ENCODE measurements around the gene ADK. TPM values are rescaled to one million over a fixed set of nuclear protein-coding genes. Genes with fewer than 3 reads are reported as not detected.

ADK gene
- total RNA-seq, 3 donors from 2014 or later (not counting 1 experiment from before 2014, with no cell fraction given): 13.4 to 16.1 (median 14.1) TPM

DNA sequence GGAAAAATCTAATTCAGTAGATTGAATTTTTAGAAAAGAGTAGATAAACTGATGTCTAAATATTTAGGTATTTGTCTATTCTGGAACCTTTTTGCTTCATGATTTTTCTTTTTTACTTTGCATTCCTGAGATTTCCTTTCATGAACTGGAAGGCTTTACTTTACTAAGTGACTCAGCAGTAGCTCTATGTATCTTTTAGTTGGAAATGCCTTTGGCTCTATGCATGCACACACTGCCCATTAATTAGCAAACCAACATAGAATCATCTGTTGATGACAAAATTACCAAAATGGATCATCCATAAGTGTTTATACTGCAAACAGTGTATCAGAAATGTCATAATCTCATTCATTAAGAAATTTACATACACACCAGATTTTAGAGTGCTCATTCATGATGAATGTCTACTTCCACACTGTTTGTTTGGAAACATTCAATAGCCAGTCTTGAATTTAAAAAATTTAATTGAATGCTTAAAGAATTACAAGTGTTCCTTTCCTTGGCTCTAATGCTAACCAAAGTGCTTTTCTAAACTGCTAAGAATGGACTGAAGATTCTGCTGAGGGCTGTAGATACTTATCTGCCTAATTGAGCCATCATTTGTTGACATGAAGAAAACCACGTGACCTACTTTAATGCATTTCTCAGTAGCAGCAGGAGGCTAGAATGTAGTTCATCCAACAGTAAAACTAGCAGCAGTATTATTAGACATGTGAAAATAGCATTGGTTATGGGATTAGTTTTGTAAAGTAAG, 282.0 kb downstream of the ADK start:
- DNase-seq (no peak), ATAC-seq (no peak)
- Mint-ChIP-seq H3K4me3 (no peak overlapping the region), H3K9me3 (no peaks in the 10 kb centered on the region), H3K4me1 (no peaks in the 10 kb centered on the region), H3K27ac (no peak overlapping the region), H3K36me3 (no peaks in the 10 kb centered on the region), H3K27me3 (ENCODE audit: low read depth in 2 of 2) (no peaks in the 10 kb centered on the region)
- no peak overlapping the region for H3K4me3 ChIP-seq (ENCODE audit: low read length)
- H3K4me1 ChIP-seq (ENCODE audit: control insufficient read depth, insufficient read depth, low read length): no peaks in the 10 kb centered on the region
- no peak overlapping the region for H3K27ac ChIP-seq (ENCODE audit: low read length)
- TF ChIP-seq, protein P1, sequence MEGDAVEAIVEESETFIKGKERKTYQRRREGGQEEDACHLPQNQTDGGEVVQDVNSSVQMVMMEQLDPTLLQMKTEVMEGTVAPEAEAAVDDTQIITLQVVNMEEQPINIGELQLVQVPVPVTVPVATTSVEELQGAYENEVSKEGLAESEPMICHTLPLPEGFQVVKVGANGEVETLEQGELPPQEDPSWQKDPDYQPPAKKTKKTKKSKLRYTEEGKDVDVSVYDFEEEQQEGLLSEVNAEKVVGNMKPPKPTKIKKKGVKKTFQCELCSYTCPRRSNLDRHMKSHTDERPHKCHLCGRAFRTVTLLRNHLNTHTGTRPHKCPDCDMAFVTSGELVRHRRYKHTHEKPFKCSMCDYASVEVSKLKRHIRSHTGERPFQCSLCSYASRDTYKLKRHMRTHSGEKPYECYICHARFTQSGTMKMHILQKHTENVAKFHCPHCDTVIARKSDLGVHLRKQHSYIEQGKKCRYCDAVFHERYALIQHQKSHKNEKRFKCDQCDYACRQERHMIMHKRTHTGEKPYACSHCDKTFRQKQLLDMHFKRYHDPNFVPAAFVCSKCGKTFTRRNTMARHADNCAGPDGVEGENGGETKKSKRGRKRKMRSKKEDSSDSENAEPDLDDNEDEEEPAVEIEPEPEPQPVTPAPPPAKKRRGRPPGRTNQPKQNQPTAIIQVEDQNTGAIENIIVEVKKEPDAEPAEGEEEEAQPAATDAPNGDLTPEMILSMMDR (IDR thresholded peaks at IDR 0.05): no peak
- intact Hi-C loops (cut with micrococcal nuclease): no loop called here
- H3K27me3 ChIP-seq (ENCODE audit: control insufficient read depth, insufficient read depth, low read length): no peaks in the 10 kb centered on the region
- H3K9me3 ChIP-seq (ENCODE audit: control insufficient read depth, insufficient read depth, low read length): no peaks in the 10 kb centered on the region
- no peaks in the 10 kb centered on the region for H3K36me3 ChIP-seq (ENCODE audit: control insufficient read depth, insufficient read depth, low read length)
- WGBS (ENCODE audit: insufficient coverage): 56% methylated on average over 1 of the region's 1 CpG

DNA sequence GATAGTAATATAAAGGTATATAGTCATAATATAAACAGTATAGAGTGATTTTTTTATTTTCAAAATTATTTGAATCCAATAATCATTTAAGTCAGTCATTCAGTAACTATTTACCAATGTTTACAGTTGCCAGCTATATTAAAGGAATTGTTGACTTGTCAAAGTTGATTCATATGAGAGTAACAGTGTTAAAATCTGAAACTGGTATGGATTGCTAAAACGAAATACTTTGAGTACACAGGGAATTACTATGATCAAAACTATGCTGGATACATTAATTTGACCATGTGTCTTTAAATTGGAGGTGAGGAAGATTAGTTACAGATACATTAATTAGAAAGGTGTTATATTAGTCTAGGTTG, 282.6 kb downstream of the ADK start:
- Mint-ChIP-seq H3K27ac (no peak overlapping the region), H3K9me3 (no peaks in the 10 kb centered on the region), H3K4me3 (no peak overlapping the region), H3K4me1 (no peaks in the 10 kb centered on the region), H3K36me3 (no peaks in the 10 kb centered on the region), H3K27me3 (ENCODE audit: low read depth in 2 of 2) (no peaks in the 10 kb centered on the region)
- Histone ChIP-seq H3K27me3 (ENCODE audit: control insufficient read depth, insufficient read depth, low read length) (no peaks in the 10 kb centered on the region), H3K9me3 (ENCODE audit: control insufficient read depth, insufficient read depth, low read length) (no peaks in the 10 kb centered on the region), H3K4me1 (ENCODE audit: control insufficient read depth, insufficient read depth, low read length) (no peaks in the 10 kb centered on the region), H3K36me3 (ENCODE audit: control insufficient read depth, insufficient read depth, low read length) (no peaks in the 10 kb centered on the region), H3K4me3 (ENCODE audit: low read length) (no peak overlapping the region), H3K27ac (ENCODE audit: low read length) (no peak overlapping the region)
- 90% methylated on average over 1 of the region's 1 CpG for WGBS (ENCODE audit: insufficient coverage)
- DNase-seq: no peak
- ATAC-seq: no peak
- intact Hi-C loops (cut with micrococcal nuclease): no loop called here
- TF ChIP-seq, protein P1 (IDR thresholded peaks at IDR 0.05): no peak

DNA sequence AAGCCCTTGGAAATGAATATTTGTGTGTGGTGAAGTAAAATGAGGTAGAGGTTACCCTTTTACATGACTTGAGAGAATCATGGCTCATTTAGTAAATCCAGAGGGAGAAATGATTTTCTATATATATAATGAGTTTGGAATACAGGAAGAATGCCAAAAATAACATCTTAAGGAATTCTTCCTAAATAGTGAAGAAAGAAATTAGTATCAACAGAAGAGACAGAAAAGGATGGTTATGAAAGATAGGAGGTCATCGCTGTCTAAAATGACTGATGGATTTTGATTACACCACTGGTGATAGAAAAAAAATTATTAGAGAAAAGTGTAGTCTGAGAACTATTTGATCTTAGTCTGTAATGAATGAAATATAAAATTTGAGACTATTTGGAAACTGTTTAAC, 283.0 kb downstream of the ADK start:
- WGBS (ENCODE audit: insufficient coverage): 100% methylated on average over 1 of the region's 1 CpG
- Histone ChIP-seq H3K4me3 (ENCODE audit: low read length) (no peak overlapping the region), H3K27ac (ENCODE audit: low read length) (no peak overlapping the region), H3K27me3 (ENCODE audit: control insufficient read depth, insufficient read depth, low read length) (no peaks in the 10 kb centered on the region), H3K9me3 (ENCODE audit: control insufficient read depth, insufficient read depth, low read length) (no peaks in the 10 kb centered on the region), H3K36me3 (ENCODE audit: control insufficient read depth, insufficient read depth, low read length) (no peaks in the 10 kb centered on the region), H3K4me1 (ENCODE audit: control insufficient read depth, insufficient read depth, low read length) (no peaks in the 10 kb centered on the region)
- intact Hi-C loops (cut with micrococcal nuclease): no loop called here
- Mint-ChIP-seq H3K4me1 (no peaks in the 10 kb centered on the region), H3K4me3 (no peak overlapping the region), H3K36me3 (no peaks in the 10 kb centered on the region), H3K27me3 (ENCODE audit: low read depth in 2 of 2) (no peaks in the 10 kb centered on the region), H3K27ac (no peak overlapping the region), H3K9me3 (no peaks in the 10 kb centered on the region)
- TF ChIP-seq, protein P1 (IDR thresholded peaks at IDR 0.05): no peak
- DNase-seq: no peak
- ATAC-seq: no peak

DNA sequence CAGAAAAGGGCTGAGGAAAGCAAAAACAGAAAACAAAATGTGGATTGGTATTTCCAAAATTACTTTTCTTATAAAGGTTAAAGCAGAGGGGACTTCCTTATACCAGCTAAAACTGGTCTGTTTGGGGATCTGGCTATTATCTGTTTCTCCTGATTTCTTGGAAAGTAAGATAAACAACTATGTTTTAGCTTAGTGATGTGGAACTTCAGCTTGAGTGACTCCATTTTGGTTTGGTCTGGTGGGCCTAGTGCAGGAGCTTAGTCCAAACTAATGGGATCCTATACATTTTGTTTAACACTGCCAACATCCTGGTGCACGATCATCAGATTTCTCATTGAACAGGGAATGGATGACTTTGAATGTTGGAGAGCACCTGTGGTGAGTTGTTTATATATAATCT, 283.5 kb downstream of the ADK start:
- no CpG with 5 or more reads among the region's 1 CpG for WGBS (ENCODE audit: insufficient coverage)
- TF ChIP-seq, protein P1 (IDR thresholded peaks at IDR 0.05): no peak
- Mint-ChIP-seq H3K9me3 (no peaks in the 10 kb centered on the region), H3K27me3 (ENCODE audit: low read depth in 2 of 2) (no peaks in the 10 kb centered on the region), H3K4me3 (no peak overlapping the region), H3K4me1 (no peaks in the 10 kb centered on the region), H3K27ac (no peak overlapping the region), H3K36me3 (no peaks in the 10 kb centered on the region)
- DNase-seq: no peak
- Histone ChIP-seq H3K36me3 (ENCODE audit: control insufficient read depth, insufficient read depth, low read length) (no peaks in the 10 kb centered on the region), H3K4me1 (ENCODE audit: control insufficient read depth, insufficient read depth, low read length) (no peaks in the 10 kb centered on the region), H3K27ac (ENCODE audit: low read length) (no peak overlapping the region), H3K27me3 (ENCODE audit: control insufficient read depth, insufficient read depth, low read length) (no peaks in the 10 kb centered on the region), H3K4me3 (ENCODE audit: low read length) (no peak overlapping the region), H3K9me3 (ENCODE audit: control insufficient read depth, insufficient read depth, low read length) (no peaks in the 10 kb centered on the region)
- ATAC-seq: no peak
- intact Hi-C loops (cut with micrococcal nuclease): no loop called here
